Stimulated activated CD8-positive, alpha-beta memory T cell treated with anti-CD3 and anti-CD28 coated beads, Interleukin-7, amount 100 ng/mL, for 4 hours (primary cell): Measurements from ENCODE around the gene CACNG3.
"Not testable (repeated sequence)": the region's sequence is repeated elsewhere in the genome, so short reads cannot be mapped to it uniquely, and the experiment has no call there.

Experiments used
- DNase-seq, 2 donors: peaks; one replicate each; pipeline ENCODE4 v3.0.0-alpha.2; 2020; ENCODE audit warnings: low read depth in 2 of 2

Gene CACNG3

GRCh38 chr16:24332582-24333090, 76.5 kb downstream of the CACNG3 start:
- DNase-seq = no peak

GRCh38 chr16:24336491-24336890, 80.4 kb downstream of the CACNG3 start:
- no peak for DNase-seq

- DNase-seq = no peak
Measured at GRCh38 chr16:24337013-24337412, 80.9 kb downstream of the CACNG3 start.

GRCh38 chr16:24343829-24344228, 87.7 kb downstream of the CACNG3 start:
- DNase-seq = not testable (repeated sequence)

GRCh38 chr16:24344784-24345183, 88.6 kb downstream of the CACNG3 start:
- no peak for DNase-seq

- DNase-seq = no peak
Measured at GRCh38 chr16:24345704-24346103, 89.6 kb downstream of the CACNG3 start.

DNA sequence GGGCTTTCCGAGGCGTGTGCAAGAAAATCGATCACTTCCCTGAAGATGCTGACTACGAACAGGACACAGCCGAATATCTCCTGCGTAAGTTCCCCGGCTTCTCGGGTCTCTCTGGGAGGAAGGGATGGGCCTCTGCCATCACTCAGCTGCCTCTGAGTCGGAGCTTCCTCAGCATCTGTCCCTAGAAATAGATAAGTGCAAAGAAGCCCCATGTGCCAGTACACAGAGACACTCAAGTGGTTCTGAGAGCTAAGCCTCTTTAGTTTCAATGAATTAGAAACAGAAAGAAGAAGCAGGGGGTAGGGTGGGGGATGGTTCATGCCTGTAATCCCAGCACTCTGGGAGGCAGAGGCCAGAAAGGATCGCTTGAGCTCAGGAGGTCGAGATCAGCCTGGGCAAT, 90.6 kb downstream of the CACNG3 start:
- no peak for DNase-seq

- no peak for DNase-seq
Measured at GRCh38 chr16:24347556-24347955, 91.4 kb downstream of the CACNG3 start.

- DNase-seq = no peak
Measured at GRCh38 chr16:24348545-24349290, 92.6 kb downstream of the CACNG3 start.

DNA sequence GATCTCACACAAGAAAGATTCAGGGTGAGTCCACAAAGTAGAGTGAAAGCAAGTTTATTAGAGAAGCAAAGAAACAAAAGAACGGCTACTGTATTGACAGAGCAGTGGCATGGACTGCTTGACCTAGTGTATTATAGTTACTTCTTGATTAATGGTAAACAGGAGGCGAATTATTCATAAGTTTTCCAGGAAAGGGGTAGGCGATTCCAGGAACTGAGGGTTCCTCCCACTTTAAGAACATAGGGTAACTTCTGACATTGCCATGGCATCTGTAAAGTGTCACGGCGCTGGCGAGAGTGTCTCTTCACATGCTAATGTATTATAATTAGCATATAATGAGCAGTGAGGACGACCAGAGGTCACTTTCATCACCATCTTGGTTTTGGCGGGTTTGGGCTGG, 93.2 kb downstream of the CACNG3 start:
- no peak for DNase-seq

DNA sequence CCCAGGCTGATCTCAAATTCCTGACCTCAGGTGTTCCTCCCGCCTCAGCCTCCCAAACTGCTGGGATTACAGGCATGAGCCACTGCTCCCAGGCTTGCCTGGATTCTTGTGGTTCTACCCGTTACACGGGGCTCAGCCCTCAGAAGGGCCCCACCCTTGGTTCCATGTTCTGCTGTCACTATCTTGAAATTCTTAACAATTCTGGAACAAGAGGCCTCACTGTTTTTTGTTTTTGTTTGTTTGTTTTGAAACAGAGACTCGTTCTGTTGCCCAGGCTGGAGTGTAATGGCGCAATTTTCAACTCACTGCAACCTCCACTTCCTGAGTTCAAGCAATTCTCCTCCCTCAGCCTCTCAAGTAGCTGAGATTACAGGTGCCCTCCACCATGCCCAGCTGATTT, 96.6 kb downstream of the CACNG3 start:
- DNase-seq = no peak

DNA sequence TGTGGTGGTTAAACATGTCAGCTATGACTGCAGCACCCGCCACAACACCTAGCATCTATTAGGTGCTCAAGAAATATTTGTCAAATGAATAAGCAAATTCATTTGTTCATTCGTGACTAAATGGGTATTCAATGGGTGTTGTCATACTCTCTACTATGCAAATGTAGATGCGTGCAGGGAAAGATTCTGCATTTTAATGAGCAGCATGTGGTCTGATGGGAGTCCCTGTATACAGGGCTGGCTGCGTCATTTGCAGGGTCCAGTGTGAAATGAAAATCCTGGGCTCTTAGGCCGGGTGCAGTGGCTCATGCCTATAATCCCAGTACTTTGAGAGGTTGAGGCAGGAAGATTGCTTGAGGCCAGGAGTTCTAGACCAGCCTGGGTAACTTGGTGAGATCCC, 97.5 kb downstream of the CACNG3 start:
- DNase-seq = no peak

DNA sequence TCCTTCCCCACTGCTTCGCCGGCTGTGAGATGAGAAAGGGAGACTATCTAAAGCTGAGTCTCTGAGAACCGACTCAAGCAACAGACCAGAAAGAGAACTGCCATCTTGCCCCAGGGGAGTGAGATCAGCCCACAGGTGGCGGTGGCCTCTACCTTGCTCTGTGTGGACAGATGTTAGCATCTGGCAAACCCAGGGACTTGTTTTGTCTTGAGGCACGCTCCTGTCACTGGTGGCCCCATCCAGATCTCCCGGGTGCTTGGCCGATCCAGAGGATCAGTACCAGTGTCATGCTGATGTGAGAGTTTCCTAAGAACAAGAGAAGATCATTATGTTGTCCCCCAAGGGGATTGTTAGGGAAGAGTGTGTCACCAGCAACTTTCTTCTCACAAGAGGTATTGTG, 101.4 kb downstream of the CACNG3 start:
- DNase-seq = no peak

GRCh38 chr16:24358117-24358516, 102.0 kb downstream of the CACNG3 start:
- no peak for DNase-seq

- DNase-seq = no peak
Measured at GRCh38 chr16:24359490-24359889, 103.4 kb downstream of the CACNG3 start.

DNA sequence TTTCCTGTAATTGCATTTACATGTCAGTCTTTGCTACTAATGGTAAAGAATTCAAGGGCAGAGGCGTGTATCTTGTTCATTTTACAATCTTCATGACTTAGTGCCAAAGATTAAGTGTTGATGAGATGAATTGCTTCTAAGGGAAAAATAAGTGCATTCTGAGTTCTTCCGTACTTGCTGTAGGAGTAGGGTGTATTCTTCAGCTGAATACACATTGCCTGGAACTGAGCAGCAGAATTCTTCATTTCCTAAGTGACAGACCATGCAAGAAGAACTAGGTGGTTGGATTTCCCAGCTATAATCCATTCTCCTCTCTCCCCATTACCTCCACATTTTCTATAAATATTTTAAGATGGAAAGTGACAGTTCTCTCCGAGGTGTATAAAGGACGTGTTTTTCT, 104.8 kb downstream of the CACNG3 start:
- DNase-seq = no peak

DNA sequence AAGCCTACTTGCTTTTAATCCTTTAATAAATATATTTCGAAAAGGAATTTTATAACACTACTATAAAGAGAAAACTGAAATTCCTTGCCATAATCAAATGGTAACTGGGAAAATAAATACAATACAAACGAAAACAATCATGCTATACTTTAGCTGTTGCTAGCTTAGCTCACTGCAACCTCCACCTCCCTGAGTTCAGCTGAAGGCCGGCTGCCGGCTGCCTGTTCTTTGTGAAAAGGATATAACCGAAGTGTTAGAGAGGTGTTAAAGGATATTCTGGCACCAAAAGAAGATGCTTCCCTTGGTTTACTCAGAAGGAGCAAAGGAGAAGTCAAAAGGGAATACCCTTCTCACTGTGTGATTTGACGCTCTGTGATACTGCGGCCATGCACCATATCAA, 108.5 kb downstream of the CACNG3 start:
- DNase-seq = no peak

GRCh38 chr16:24367186-24367710, 111.1 kb downstream of the CACNG3 start:
- no peak for DNase-seq

DNA sequence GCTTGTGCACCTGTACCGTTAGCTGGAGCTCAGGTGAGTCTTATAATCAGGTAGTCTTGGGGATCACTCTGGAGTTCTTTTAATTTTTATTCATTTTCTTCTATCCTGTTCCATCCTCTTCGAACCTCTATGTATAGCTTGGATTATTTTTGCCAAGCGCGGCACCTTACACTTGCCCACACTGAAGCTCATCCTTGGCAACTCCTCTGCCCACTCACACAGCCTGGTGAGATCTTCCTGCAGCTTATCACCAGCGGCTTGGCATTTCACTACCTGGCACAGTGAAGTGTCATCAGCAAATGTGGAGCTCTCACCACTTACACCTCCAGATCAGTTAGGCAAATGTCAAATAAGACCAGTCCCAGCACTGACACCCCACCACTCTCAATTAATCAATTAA, 116.7 kb downstream of the CACNG3 start:
- no peak for DNase-seq

- DNase-seq = no peak
Measured at GRCh38 chr16:24378999-24379398, 122.9 kb downstream of the CACNG3 start.

- no peak for DNase-seq
Measured at GRCh38 chr16:24381470-24382118, 125.5 kb downstream of the CACNG3 start.

DNA sequence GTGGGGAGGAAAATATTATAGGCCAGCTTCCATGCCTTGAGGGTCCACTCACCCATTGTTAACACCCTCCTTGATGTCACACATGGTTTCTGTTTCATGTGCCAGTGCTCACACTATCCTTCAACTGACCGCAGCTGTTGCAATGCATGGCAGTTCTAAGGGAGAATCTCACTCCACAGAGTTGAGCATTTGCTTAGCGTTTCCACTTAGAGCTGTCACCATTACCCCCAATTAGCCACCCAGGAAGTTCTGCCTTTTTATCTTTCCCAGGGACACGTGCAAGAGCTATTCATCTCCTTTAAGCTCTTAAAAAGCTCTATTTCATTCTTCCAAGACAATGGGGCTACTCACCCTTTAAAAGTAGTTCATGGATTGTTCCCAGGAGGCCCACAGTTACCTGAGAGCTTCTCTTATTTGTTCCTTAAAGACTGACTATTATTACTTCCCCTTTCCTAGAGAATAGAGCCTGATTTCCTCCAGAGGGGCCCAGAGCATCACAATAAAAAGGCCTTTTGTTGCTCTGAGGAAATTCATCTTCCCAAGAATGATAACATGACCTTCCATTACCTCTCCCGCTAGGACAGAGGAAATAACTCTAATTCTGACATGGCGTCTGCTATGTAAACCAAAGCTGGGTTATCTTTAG, 126.8 kb downstream of the CACNG3 start:
- DNase-seq = no peak

GRCh38 chr16:24394341-24394740, 138.2 kb downstream of the CACNG3 start:
- no peak for DNase-seq
